Measurements from ENCODE around the gene MAN1A1. TPM values are rescaled to one million over a fixed set of nuclear protein-coding genes. Genes with fewer than 3 reads are reported as not detected.

Gene MAN1A1
- polyA plus RNA-seq, 3 donors, result 11.0 to 20.4 (median 16.1) TPM

- H3K4me1 ChIP-seq (ENCODE audit: control insufficient read depth in 1 of 2, insufficient read depth in 2 of 2, low read length in 2 of 2), result no peaks in the 10 kb centered on the region
- no peak overlapping the region for H3K27ac ChIP-seq (ENCODE audit: low read depth in 1 of 2, low read length in 2 of 2)
- Mint-ChIP-seq H3K27ac (no peak overlapping the region), H3K36me3 (peaks cover 9 to 21% of the 10 kb centered on the region in 2 donors), H3K9me3 (no peaks in the 10 kb centered on the region), H3K27me3 (ENCODE audit: low read depth in 3 of 3) (peaks cover 0 to 1% (median 0%) of the 10 kb centered on the region in 3 donors), H3K4me1 (no peaks in the 10 kb centered on the region), H3K4me3 (no peak overlapping the region)
- no peak for TF ChIP-seq CTCF (IDR thresholded peaks at IDR 0.05)
- H3K9ac ChIP-seq (ENCODE audit: insufficient read depth, low read length, poor library complexity, severe bottlenecking), result no peak overlapping the region
- no CpG with 5 or more reads among the region's 3 CpGs for WGBS (ENCODE audit: insufficient coverage)
- DNase-seq, result no peak
- no peaks in the 10 kb centered on the region for H3K9me3 ChIP-seq (replicated peaks in 1 of 2; ENCODE audit: control insufficient read depth in 1 of 2, insufficient read depth in 1 of 2, low read length in 2 of 2)
- H3K4me3 ChIP-seq (replicated peaks in 1 of 3; ENCODE audit: low read depth in 2 of 3, low read length in 3 of 3), result no peak overlapping the region
- H3K79me2 ChIP-seq (ENCODE audit: insufficient read depth, low read length), result no peaks in the 10 kb centered on the region
- peaks cover 5 to 17% of the 10 kb centered on the region in 2 donors for H3K36me3 ChIP-seq (replicated peaks in 1 of 2; ENCODE audit: control insufficient read depth in 1 of 2, insufficient read depth in 2 of 2, low read length in 2 of 2)
- H3K27me3 ChIP-seq (ENCODE audit: control insufficient read depth in 2 of 2, insufficient read depth in 2 of 2, low read length in 2 of 2), result no peaks in the 10 kb centered on the region
- H4K20me1 ChIP-seq (ENCODE audit: insufficient read depth, low read length), result no peaks in the 10 kb centered on the region
- H2AFZ ChIP-seq (ENCODE audit: insufficient read depth, low read depth, low read length, poor library complexity, severe bottlenecking), result no peak overlapping the region
- H3K4me2 ChIP-seq (replicated peaks; ENCODE audit: extremely low read depth, low read length, poor library complexity, severe bottlenecking), result no peak overlapping the region
- intact Hi-C loops (cut with micrococcal nuclease), result no loop called here
Observed at GRCh38 chr6:119176445-119176844, 173.1 kb downstream of the MAN1A1 start.

- H3K4me1 ChIP-seq (ENCODE audit: control insufficient read depth in 1 of 2, insufficient read depth in 2 of 2, low read length in 2 of 2), result no peaks in the 10 kb centered on the region
- DNase-seq, result no peak
- peaks cover 0 to 1% (median 0%) of the 10 kb centered on the region in 3 donors for H3K27me3 Mint-ChIP-seq (ENCODE audit: low read depth in 3 of 3)
- no peaks in the 10 kb centered on the region for H3K4me1 Mint-ChIP-seq
- H3K27ac ChIP-seq (ENCODE audit: low read depth in 1 of 2, low read length in 2 of 2), result no peak overlapping the region
- no peaks in the 10 kb centered on the region for H4K20me1 ChIP-seq (ENCODE audit: insufficient read depth, low read length)
- intact Hi-C loops (cut with micrococcal nuclease), result no loop called here
- no peak overlapping the region for H2AFZ ChIP-seq (ENCODE audit: insufficient read depth, low read depth, low read length, poor library complexity, severe bottlenecking)
- no peak overlapping the region for H3K27ac Mint-ChIP-seq
- H3K36me3 Mint-ChIP-seq, result peaks cover 7 to 14% of the 10 kb centered on the region in 2 donors
- no peak for TF ChIP-seq CTCF (IDR thresholded peaks at IDR 0.05)
- no peaks in the 10 kb centered on the region for H3K9me3 ChIP-seq (replicated peaks in 1 of 2; ENCODE audit: control insufficient read depth in 1 of 2, insufficient read depth in 1 of 2, low read length in 2 of 2)
- H3K9ac ChIP-seq (ENCODE audit: insufficient read depth, low read length, poor library complexity, severe bottlenecking), result no peak overlapping the region
- no peaks in the 10 kb centered on the region for H3K79me2 ChIP-seq (ENCODE audit: insufficient read depth, low read length)
- H3K4me3 ChIP-seq (replicated peaks in 1 of 3; ENCODE audit: low read depth in 2 of 3, low read length in 3 of 3), result no peak overlapping the region
- H3K4me2 ChIP-seq (replicated peaks; ENCODE audit: extremely low read depth, low read length, poor library complexity, severe bottlenecking), result no peak overlapping the region
- no peaks in the 10 kb centered on the region for H3K27me3 ChIP-seq (ENCODE audit: control insufficient read depth in 2 of 2, insufficient read depth in 2 of 2, low read length in 2 of 2)
- WGBS (ENCODE audit: insufficient coverage), result no CpG with 5 or more reads among the region's 8 CpGs
- H3K4me3 Mint-ChIP-seq, result no peak overlapping the region
- H3K9me3 Mint-ChIP-seq, result no peaks in the 10 kb centered on the region
- peaks cover 0 to 16% of the 10 kb centered on the region in 2 donors for H3K36me3 ChIP-seq (replicated peaks in 1 of 2; ENCODE audit: control insufficient read depth in 1 of 2, insufficient read depth in 2 of 2, low read length in 2 of 2)
Observed at GRCh38 chr6:119174879-119175817, 174.4 kb downstream of the MAN1A1 start.

All from CD14-positive monocyte (primary cell).